ENCODE data around the gene PAM.

Gene PAM

GRCh38 chr5:102857076-102857818 is 102.1 kb downstream of the PAM start:
- H3K4me1 ChIP-seq: peaks cover 10% of the 10 kb centered on the region
- no peaks in the 10 kb centered on the region for H3K27me3 ChIP-seq
- no peaks in the 10 kb centered on the region for H3K9me3 ChIP-seq
- no peaks in the 10 kb centered on the region for H3K36me3 ChIP-seq
- DNase-seq: no peak
- H3K4me3 ChIP-seq (ENCODE audit: low read depth, low read length): no peak overlapping the region
- TF ChIP-seq CTCF (IDR thresholded peaks at IDR 0.05; ENCODE audit: low read depth, low read length): no peak

- Histone ChIP-seq H3K36me3 (no peaks in the 10 kb centered on the region), H3K4me3 (ENCODE audit: low read depth, low read length) (no peak overlapping the region), H3K4me1 (peaks cover 10% of the 10 kb centered on the region), H3K27me3 (no peaks in the 10 kb centered on the region), H3K9me3 (no peaks in the 10 kb centered on the region)
- no peak for DNase-seq
- no peak for TF ChIP-seq CTCF (IDR thresholded peaks at IDR 0.05; ENCODE audit: low read depth, low read length)
Measured at GRCh38 chr5:102858221-102858620, 103.1 kb downstream of the PAM start.

GRCh38 chr5:102858808-102859207 is 103.7 kb downstream of the PAM start:
- H3K36me3 ChIP-seq: no peaks in the 10 kb centered on the region
- DNase-seq: no peak
- no peaks in the 10 kb centered on the region for H3K9me3 ChIP-seq
- no peak for TF ChIP-seq CTCF (IDR thresholded peaks at IDR 0.05; ENCODE audit: low read depth, low read length)
- H3K27me3 ChIP-seq: no peaks in the 10 kb centered on the region
- peaks cover 10% of the 10 kb centered on the region for H3K4me1 ChIP-seq
- H3K4me3 ChIP-seq (ENCODE audit: low read depth, low read length): no peak overlapping the region

GRCh38 chr5:102860035-102860434 is 104.9 kb downstream of the PAM start:
- TF ChIP-seq CTCF (IDR thresholded peaks at IDR 0.05; ENCODE audit: low read depth, low read length): no peak
- H3K27me3 ChIP-seq: no peaks in the 10 kb centered on the region
- H3K4me3 ChIP-seq (ENCODE audit: low read depth, low read length): no peak overlapping the region
- no peaks in the 10 kb centered on the region for H3K36me3 ChIP-seq
- DNase-seq: no peak
- peaks cover 15% of the 10 kb centered on the region for H3K4me1 ChIP-seq
- no peaks in the 10 kb centered on the region for H3K9me3 ChIP-seq

- H3K36me3 ChIP-seq: no peaks in the 10 kb centered on the region
- H3K9me3 ChIP-seq: no peaks in the 10 kb centered on the region
- no peak for DNase-seq
- H3K4me3 ChIP-seq (ENCODE audit: low read depth, low read length): no peak overlapping the region
- H3K4me1 ChIP-seq: peaks cover 23% of the 10 kb centered on the region
- TF ChIP-seq CTCF (IDR thresholded peaks at IDR 0.05; ENCODE audit: low read depth, low read length): no peak
- H3K27me3 ChIP-seq: no peaks in the 10 kb centered on the region
Measured at GRCh38 chr5:102863058-102863457, 108.0 kb downstream of the PAM start.

GRCh38 chr5:102863764-102864560 is 108.9 kb downstream of the PAM start:
- Histone ChIP-seq H3K4me1 (peaks cover 22% of the 10 kb centered on the region), H3K27me3 (no peaks in the 10 kb centered on the region), H3K4me3 (ENCODE audit: low read depth, low read length) (no peak overlapping the region), H3K36me3 (no peaks in the 10 kb centered on the region), H3K9me3 (no peaks in the 10 kb centered on the region)
- DNase-seq: no peak
- TF ChIP-seq CTCF (IDR thresholded peaks at IDR 0.05; ENCODE audit: low read depth, low read length): no peak

All from BE2C (cell line).